GM12874 (cell line): ENCODE measurements around the gene ADGRA1.

Experiments
- CTCF ChIP-seq: IDR thresholded peaks from 2 replicates; pipeline ENCODE4 v1.5.1; 2011; ENCODE audit warnings: low read depth, mild to moderate bottlenecking, control low read depth, low read length, moderate library complexity; ENCODE audit not compliant: insufficient read depth

ADGRA1 gene

GRCh38 chr10:133170092-133170491 is 82.4 kb downstream of the ADGRA1 start:
- no peak for TF ChIP-seq CTCF

GRCh38 chr10:133173860-133174640 is 86.3 kb downstream of the ADGRA1 start:
- no peak for TF ChIP-seq CTCF

GRCh38 chr10:133174689-133175263 is 87.1 kb downstream of the ADGRA1 start:
- no peak for TF ChIP-seq CTCF

- no peak for TF ChIP-seq CTCF
These were observed 88.8 kb downstream of the ADGRA1 start for GRCh38 chr10:133176546-133176945.

GRCh38 chr10:133177380-133178157 is 89.8 kb downstream of the ADGRA1 start:
- TF ChIP-seq CTCF, result no peak

GRCh38 chr10:133178357-133179127 is 90.8 kb downstream of the ADGRA1 start:
- no peak for TF ChIP-seq CTCF

GRCh38 chr10:133179128-133179520 is 91.4 kb downstream of the ADGRA1 start:
- no peak for TF ChIP-seq CTCF
